LNCaP clone FGC (cell line): ENCODE results near the gene IFI16.

ENCODE experiments used
- DNase-seq: peaks from one replicate; pipeline ENCODE4 v3.0.0-alpha.2; 2011; ENCODE audit warnings: low read depth
- H3K4me3 ChIP-seq: 2 replicates; pipeline ENCODE4 v1.5.1; 2011; ENCODE audit warnings: mild to moderate bottlenecking, low read depth, low read length, control low read depth
- TF ChIP-seq, protein P1 (sequence below): IDR thresholded peaks from 2 replicates; pipeline ENCODE4 v1.5.1; 2012; ENCODE audit warnings: mild to moderate bottlenecking; ENCODE audit not compliant: control insufficient read depth, insufficient read depth; ENCODE audit errors: extremely low read depth

The IFI16 gene

DNA sequence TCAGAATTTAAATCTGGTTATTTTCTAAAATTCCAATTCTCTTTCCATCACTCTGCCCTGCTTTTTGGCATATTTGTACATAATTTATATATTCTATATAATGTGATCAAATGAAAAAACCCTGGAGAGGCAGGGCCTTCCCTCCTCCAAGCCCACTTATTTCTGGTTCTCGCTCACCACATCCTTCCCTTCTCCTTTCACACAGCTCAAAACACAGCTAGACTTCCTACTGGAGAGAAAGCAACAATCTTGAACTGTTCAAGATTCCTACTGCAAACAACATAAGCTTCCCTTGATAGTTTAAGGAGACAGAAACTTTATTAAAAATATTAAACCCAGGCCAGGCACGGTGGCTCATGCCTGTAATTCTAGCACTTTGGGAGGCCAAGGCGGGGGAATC, 74.4 kb downstream of the IFI16 start:
- H3K4me3 ChIP-seq: no peak overlapping the region
- DNase-seq: no peak
- TF ChIP-seq, protein P1, sequence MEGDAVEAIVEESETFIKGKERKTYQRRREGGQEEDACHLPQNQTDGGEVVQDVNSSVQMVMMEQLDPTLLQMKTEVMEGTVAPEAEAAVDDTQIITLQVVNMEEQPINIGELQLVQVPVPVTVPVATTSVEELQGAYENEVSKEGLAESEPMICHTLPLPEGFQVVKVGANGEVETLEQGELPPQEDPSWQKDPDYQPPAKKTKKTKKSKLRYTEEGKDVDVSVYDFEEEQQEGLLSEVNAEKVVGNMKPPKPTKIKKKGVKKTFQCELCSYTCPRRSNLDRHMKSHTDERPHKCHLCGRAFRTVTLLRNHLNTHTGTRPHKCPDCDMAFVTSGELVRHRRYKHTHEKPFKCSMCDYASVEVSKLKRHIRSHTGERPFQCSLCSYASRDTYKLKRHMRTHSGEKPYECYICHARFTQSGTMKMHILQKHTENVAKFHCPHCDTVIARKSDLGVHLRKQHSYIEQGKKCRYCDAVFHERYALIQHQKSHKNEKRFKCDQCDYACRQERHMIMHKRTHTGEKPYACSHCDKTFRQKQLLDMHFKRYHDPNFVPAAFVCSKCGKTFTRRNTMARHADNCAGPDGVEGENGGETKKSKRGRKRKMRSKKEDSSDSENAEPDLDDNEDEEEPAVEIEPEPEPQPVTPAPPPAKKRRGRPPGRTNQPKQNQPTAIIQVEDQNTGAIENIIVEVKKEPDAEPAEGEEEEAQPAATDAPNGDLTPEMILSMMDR: no peak

DNA sequence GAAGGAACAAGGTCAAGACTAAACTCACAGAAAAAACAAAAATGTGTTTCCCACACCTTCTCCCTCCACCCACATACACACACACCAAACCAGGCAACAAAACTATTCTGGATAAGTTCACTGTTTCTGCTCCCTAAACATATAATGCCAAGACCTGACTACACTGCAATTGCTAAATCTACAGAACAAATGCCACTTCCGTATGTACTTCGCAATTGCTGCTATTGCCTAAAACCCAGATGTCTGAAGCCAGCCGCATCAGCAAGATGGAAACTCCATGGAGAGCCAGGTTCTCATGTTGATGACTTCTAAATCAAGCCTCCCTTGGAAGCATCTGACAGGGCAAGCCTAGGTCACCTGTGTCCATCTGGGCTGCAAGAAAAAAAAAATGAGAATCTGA, 75.2 kb downstream of the IFI16 start:
- DNase-seq: no peak
- no peak overlapping the region for H3K4me3 ChIP-seq
- TF ChIP-seq, protein P1: no peak

DNA sequence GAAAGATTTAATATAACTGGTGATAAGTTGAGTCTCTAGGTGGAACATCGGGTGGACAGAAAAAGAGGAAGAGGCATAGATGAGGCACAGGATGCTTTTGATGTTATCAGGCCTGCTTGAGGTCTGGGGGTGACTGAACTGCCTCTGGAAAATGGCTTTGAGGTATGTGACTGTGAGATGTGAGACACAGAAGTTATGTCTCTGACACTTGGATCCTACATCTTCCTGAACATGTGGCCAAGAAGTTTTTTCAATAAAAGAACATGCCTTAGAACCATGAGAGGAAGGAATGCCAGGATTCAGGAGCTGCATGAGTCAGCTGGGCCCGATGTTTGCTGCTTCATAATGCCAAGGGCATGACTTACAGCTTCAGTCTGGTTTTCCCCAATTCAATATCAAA, 78.3 kb downstream of the IFI16 start:
- TF ChIP-seq, protein P1: no peak
- no peak overlapping the region for H3K4me3 ChIP-seq
- DNase-seq: no peak

DNA sequence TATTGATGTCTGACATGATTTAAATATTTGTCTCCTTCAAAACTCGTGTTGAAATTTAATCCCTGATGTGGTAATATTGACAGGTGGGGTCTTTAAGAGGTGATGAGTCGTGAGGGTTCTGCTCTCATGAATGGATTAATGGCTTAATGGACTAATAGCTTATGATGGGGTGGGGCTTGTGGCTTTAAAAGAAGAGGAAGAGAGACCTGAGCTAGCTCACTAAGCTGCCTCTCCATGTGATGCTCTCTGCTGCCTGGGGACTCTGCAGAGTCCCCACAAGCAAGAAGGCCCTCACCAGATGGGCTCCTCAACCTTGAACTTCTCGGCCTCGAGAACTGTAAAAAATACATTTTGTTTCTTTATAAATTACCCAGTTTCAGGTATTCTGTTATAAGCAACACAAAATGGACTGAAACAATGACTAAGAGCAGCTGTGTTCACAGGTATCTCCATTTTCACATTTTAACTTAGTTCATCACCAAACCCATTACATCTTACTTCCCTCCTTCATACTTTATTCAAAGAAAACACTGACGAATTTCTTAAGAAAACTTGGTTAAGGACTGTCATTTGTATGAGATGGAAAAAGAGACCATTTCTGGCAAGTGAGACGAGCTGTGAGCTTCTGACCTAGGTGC, 79.0 kb downstream of the IFI16 start:
- DNase-seq: no peak
- TF ChIP-seq, protein P1: no peak
- no peak overlapping the region for H3K4me3 ChIP-seq

GRCh38 chr1:159089184-159089791, 79.6 kb downstream of the IFI16 start:
- DNase-seq: no peak

DNA sequence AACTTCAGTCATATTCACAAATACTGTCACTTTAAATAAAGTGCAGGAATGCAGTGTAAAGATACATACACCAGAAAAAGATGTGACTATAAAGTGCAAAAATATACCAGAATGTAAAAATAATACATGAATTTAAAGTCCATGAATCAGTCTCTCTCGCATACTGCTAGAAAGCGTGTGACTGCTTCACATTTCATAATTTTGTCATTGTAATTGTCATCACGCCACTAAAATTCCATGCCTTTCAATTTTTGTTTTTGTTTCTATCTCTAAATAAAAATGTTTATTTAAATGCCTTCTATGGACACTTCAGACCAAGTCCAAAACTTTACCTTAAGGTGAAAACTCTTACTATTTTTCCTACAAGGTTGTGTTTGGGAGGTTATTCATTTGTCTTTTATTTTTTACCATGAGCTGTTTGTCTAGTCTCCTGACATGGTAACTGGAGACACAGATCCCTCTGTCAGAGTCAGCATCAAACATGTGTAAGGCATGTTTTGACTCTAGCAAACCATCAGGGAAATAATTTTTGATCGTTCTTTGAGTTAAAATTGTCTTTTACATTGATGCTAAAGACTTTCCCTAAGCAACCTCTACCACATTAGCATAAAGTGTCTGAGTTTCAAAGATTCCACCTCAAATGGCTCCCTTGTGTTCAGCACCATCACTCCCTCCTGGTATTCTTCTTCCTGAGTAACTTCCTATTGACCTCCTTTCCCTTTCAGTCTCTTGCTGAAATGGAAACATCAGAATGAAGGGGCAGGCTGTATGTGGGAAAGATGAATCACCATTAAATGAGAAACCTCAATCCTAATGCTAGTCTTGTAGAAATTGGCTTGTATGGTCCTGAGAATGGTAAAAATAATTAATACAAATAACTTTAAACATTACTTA, 80.8 kb downstream of the IFI16 start:
- TF ChIP-seq, protein P1: no peak
- no peak for DNase-seq
- H3K4me3 ChIP-seq: no peak overlapping the region

More at GRCh38 chr1:159089184-159089791, 79.6 kb downstream of the IFI16 start:
- no peak overlapping the region for H3K4me3 ChIP-seq
- TF ChIP-seq, protein P1: peak; percentile 77
